Coronary artery (tissue), 2 donors: ENCODE data around the gene ATP6V0B.

Experiments used
- DNase-seq: peaks from one replicate; pipeline ENCODE4 v3.0.0-alpha.2; 2017; ENCODE audit warnings: low spot score
- H3K27ac ChIP-seq, 2 donors: fragments of 200-600 bp; sonication (generic); one replicate each; pipeline ENCODE4 v1.5.1; 2016 to 2019
- H3K4me3 ChIP-seq: fragments of 200-600 bp; sonication (generic); 2 replicates; pipeline ENCODE4 v1.5.1; 2016; ENCODE audit warnings: mild to moderate bottlenecking, moderate library complexity
- TF ChIP-seq, protein P1 (sequence below): fragments of 200-600 bp; sonication (generic); IDR thresholded peaks from one replicate; pipeline ENCODE4 v1.5.1; 2019; ENCODE audit warnings: antibody characterized with exemption

Gene ATP6V0B

DNA sequence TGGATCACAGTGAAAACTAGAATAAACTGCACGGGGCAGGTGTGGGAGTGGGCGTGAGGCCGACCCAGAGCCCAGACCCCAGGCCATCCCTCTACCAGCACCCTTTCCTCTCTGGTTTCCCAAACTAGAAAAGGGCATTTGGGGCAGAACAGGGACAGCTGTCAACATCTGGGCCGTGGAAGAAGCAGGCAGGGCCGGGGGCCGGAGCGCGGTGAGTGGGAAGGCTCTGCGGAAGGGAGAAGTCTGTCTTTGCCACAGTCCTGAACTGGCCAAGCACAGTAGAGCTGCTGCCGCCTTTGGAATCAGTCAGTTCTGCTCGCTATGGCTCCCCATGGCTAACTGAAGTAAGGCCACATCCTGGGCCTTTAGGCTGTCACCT, 23.2 kb downstream of the ATP6V0B start:
- no peak overlapping the region for H3K27ac ChIP-seq
- TF ChIP-seq, protein P1, sequence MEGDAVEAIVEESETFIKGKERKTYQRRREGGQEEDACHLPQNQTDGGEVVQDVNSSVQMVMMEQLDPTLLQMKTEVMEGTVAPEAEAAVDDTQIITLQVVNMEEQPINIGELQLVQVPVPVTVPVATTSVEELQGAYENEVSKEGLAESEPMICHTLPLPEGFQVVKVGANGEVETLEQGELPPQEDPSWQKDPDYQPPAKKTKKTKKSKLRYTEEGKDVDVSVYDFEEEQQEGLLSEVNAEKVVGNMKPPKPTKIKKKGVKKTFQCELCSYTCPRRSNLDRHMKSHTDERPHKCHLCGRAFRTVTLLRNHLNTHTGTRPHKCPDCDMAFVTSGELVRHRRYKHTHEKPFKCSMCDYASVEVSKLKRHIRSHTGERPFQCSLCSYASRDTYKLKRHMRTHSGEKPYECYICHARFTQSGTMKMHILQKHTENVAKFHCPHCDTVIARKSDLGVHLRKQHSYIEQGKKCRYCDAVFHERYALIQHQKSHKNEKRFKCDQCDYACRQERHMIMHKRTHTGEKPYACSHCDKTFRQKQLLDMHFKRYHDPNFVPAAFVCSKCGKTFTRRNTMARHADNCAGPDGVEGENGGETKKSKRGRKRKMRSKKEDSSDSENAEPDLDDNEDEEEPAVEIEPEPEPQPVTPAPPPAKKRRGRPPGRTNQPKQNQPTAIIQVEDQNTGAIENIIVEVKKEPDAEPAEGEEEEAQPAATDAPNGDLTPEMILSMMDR: no peak
- no peak for DNase-seq
- H3K4me3 ChIP-seq: no peak overlapping the region

DNA sequence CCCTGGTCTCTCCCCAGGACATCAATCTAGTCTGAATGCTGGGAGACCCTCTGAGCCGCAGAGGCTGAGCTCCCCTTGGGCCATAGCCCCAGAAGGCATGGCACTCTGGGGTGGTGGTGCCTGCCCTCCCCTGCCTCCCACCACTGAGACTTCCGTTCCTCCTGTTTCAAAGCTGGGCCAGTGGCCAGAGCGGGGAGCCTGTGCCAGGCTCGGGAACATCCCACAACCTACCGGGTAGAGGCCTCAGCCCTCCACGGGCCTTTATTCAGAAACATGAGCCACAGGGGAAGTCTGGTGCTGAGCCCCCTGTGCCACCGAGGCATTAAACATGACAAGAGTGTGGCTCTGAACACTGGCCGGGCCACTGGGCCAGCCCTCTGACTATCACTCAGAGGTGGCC, 24.7 kb downstream of the ATP6V0B start:
- no peak overlapping the region for H3K27ac ChIP-seq

DNA sequence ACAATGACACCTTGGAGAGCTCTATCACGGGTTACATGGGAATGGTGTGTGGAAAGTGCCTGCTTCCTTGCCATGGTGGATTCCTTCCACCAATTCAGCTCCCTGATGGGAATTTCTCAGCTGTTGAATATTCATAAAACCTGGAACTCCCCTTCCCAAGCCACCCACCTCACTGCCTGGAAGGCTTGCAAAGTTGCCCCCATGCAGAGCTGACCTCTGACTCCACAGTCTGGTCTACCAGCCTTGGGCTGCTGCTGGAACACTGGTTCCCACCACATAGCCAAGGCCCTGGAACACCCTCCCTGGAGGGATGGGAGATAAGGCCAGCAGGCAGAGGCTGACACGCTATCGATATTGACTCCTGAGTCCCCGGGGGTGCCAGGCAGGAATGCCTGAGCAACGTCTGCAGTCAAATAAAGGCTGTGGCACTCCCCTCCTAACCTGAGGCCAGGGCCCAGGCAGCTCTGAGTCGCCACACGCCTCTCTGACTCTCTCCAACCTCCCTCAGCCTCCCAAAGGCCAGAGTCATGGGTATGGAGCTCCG, 25.4 kb downstream of the ATP6V0B start:
- TF ChIP-seq, protein P1: no peak
- Histone ChIP-seq H3K27ac (no peak overlapping the region), H3K4me3 (no peak overlapping the region)
- no peak for DNase-seq

More for the DNA sequence above, 24.7 kb downstream of the ATP6V0B start:
- TF ChIP-seq, protein P1: no peak
- no peak overlapping the region for H3K4me3 ChIP-seq
- no peak for DNase-seq

DNA sequence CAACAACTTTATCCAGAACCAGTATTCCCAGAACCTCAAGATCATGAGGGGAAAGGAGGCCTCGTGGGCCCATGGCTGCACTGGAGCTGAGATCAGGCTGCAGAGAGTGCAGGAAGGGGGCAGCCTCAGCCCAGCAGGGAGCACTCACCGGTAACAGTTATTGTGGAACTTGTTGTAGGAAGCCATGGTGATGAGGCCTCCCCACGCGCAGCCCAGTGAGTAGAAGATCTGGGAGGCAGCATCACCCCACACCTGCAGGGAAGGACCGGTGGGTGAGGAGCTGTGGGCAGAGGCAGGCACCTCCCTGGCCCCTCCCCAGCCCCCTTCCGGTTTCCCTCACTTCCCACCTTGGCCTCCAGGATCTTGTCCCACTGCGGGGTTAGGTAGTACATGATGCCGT, 27.4 kb downstream of the ATP6V0B start:
- Histone ChIP-seq H3K27ac (no peak overlapping the region), H3K4me3 (no peak overlapping the region)
- TF ChIP-seq, protein P1: no peak
- DNase-seq: no peak

DNA sequence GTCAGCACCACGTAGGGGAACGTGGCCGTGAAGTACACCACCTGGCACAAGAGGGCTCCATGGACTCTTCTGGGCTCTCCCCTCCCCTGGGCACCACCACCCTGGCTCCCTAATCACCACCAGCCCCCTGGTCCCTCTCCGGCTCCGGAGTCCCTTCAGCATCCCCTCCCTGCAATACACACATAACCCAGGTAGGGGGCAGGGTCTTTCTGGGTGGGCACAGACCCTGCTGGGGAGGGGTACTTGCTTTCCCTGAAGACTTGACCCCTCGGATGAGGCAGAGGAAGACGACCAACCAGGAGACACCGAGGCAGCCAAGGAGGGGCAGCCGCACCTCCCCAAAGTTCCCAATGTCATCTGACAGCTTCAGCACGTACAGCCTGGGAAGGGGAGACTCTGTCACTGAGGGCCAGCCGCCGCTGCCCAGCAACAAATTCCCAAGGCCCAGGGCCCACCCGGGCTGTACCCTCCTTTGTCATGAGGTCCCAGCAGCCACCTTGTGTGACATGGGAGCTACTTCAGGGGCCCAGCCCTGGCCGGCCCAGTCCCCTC, 27.9 kb downstream of the ATP6V0B start:
- TF ChIP-seq, protein P1: no peak
- H3K4me3 ChIP-seq: no peak overlapping the region
- H3K27ac ChIP-seq: no peak overlapping the region
- DNase-seq: no peak

DNA sequence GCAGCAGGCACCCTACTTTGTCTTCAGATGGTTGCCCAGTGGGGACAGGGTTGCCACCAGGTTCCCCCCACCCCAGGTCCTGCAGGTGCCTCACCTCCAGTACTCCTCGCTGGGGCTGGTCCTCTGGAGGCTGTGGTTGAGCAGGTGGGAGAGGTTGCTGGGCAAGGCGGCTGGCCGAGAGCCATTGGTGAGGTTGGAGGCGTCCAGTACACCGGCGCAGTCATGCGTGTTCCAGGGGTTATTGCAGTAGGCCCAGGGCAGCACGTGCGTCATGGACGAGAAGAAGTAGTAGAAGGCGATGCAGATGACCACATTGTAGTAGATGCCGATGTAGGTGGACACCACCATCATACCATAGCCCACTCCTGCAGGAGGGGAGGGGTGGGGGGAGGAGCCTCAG, 33.5 kb downstream of the ATP6V0B start:
- no peak for DNase-seq
- TF ChIP-seq, protein P1: no peak

DNA sequence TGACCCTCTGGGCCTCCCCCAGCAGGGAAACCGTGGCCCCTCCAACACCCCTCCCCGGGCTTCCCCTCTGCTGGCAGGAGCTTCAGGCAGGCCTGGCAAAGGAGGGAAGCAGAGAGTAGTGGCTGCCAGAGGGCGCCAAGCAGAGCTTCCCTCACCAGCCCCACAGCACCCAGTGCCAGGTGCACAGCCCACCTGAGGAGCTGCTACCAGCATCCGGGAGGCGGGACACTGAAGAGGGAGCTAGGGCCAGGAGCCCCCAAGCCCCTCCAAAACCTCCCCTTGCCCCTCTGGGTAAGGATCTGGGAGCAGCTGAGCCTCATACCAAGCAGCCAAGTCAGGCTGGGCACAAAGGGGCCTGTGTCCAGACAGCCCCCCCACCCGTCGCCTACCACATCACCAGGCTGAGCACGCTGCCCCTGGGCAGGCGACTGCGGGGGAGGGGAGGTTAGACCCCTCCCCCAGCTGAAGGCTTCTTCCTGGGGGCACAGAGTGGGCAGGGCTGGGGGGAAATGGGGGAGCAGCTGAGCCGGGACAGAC, 36.2 kb downstream of the ATP6V0B start:
- TF ChIP-seq, protein P1: no peak
- no peak for DNase-seq
- Histone ChIP-seq H3K27ac (no peak overlapping the region), H3K4me3 (no peak overlapping the region)

More for the DNA sequence above, 33.5 kb downstream of the ATP6V0B start:
- Histone ChIP-seq H3K27ac (no peak overlapping the region), H3K4me3 (no peak overlapping the region)
